HG03571 (cell line): ENCODE data around the gene LSM12.
A peak's percentile ranks its signal among the peaks of the same experiment; 100 is the strongest.
"Not testable (repeated sequence)": the region's sequence is repeated elsewhere in the genome, so short reads cannot be mapped to it uniquely, and the experiment has no call there.

ENCODE experiments used
- ATAC-seq: cut with Tn5 transposase; IDR thresholded peaks from one replicate; pipeline ENCODE4 v1.9.1; 2021; ENCODE audit not compliant: unreplicated experiment

Gene LSM12

DNA sequence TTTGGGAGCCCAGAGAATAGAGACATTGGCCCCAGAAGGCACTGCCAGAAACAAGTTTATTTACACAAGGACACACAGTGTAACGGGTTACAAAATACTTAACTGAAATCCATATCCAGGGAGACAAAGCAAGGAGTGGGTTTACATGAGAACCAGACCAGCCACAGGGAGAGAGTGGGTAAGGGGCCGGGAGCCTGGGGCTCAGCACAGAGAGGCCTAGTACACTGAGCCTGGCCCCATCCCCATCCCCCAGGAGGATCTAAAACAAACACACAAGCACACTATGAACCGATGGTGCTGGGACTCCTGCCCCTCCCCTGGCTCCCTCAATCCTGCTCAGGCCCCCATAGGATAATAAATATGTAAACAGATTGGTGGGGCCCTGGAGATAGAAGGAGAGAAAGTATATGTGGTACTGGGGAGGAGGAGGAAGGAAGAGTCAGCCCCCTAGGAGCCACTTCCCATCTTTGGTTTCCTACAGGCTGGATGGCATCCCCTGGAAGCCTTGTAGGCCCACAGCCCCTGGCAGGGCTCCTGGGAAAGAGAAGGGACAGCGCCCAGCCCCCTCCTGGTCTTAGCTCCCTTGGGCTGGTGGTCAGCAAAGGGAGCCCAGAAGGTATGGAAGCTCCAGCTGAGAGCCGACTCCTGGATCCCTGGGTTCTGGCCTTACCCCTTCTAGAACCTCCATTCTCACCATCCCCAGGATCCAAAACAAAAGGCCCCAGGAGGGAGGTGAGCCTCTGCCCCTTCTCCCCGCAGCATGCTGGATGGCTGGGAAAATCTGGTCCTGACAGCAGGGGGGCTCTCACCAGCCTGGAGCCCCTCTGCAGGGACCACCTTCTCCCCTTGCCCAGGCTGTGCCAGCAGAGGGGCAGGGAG is 10.5 kb upstream of the LSM12 start:
- no peak for ATAC-seq

DNA sequence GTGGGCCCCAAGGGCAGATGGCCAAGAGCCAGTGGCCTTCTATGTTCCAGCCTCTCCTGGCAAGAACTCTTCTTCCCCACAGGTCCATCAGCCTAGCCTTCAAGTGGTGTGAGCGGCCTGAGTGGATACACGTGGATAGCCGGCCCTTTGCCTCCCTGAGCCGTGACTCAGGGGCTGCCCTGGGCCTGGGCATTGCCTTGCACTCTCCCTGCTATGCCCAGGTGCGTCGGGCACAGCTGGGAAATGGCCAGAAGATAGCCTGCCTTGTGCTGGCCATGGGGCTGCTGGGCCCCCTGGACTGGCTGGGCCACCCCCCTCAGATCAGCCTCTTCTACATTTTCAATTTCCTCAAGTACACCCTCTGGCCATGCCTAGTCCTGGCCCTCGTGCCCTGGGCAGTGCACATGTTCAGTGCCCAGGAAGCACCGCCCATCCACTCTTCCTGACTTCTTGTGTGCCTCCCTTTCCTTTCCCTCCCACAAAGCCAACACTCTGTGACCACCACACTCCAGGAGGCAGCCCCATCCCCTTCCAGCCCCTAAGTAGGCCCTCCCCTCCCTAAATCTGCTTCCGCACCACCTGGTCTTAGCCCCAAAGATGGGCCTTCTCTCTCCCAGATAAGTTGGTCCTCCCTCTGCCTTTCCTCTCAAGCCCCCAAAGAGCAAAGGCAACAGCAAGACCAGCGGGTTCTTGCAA is 9.3 kb upstream of the LSM12 start:
- ATAC-seq: no peak

DNA sequence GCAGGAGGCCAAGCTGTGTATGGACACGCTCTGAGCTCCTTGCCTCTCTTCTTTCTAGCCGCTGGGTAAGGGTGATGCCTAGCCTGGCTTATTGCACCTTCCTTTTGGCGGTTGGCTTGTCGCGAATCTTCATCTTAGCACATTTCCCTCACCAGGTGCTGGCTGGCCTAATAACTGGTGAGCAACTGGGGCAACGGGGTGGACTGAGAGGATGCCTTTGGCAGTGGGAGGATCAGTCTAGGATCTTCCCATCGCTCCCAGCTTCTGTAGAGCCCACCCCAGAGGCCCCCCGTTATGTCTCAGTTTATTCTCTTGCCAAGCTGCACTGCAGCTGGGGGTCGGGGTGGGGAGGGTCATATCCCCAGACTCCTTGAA is 8.4 kb upstream of the LSM12 start:
- no peak for ATAC-seq

DNA sequence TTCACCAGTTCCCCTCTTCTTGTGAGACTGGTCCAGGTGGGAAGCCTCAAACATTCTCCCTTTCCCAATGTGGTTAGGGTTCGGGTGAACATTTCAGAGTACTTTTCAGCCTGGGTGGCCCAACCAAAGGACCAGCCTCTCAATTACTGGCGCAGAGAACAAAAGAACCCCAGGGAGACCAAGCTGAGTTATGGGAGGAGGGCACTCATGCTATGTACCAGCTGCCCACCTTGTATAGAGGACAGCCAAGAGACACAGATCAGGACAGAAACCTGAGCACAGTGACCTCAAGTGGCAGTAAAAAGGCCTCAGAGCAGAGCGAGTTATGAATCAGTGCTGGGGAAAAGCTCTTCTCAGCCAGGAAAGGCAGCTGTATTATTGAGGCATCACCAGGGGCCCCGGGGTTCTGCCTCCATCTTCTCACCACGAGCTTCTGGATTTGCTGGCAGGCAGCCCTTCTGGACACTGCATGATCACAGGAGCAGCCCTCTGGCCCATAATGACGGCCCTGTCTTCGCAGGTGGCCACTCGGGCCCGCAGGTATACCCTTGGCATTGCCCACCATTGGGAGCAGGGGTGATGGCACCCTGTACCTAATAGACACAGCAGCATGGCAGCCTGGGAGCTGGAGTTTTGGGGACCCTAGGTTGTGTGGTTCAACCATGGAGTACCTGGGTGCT is 7.9 kb upstream of the LSM12 start:
- no peak for ATAC-seq

DNA sequence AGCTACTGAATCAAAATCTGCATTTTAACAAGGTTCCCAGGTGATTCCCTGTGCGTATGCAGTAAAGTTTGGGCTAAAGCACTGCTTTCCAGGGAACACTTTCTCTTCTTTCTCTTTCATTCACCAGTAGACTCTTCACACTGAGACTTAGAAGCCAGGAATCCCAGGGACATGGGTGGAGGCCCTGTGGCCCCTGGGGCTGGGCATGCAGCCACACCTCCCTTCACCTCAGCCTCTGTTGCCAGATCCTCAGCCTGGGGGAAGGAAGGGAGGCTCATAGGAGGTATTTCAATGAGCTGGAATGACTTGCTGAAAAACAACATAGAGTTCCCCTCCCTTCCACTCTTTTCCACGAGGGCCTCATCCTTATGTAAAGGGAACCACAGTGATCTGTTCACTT is 5.3 kb upstream of the LSM12 start:
- ATAC-seq: no peak

DNA sequence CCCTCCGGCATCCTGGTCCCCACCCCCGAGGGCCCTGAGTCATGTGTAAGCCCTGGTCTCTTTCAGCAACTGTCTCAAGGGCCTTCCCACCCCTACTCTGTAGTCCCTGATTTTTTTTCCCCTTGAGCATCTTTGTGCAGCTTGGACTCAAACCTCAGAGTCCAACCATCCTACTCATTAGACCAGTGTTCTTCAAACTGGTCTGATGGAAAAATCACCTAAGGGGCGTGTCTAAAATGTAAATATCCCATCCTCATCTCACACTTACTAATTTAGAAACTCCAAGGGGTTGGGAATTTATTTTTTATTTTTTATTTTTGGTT is 4.7 kb upstream of the LSM12 start:
- ATAC-seq: no peak

DNA sequence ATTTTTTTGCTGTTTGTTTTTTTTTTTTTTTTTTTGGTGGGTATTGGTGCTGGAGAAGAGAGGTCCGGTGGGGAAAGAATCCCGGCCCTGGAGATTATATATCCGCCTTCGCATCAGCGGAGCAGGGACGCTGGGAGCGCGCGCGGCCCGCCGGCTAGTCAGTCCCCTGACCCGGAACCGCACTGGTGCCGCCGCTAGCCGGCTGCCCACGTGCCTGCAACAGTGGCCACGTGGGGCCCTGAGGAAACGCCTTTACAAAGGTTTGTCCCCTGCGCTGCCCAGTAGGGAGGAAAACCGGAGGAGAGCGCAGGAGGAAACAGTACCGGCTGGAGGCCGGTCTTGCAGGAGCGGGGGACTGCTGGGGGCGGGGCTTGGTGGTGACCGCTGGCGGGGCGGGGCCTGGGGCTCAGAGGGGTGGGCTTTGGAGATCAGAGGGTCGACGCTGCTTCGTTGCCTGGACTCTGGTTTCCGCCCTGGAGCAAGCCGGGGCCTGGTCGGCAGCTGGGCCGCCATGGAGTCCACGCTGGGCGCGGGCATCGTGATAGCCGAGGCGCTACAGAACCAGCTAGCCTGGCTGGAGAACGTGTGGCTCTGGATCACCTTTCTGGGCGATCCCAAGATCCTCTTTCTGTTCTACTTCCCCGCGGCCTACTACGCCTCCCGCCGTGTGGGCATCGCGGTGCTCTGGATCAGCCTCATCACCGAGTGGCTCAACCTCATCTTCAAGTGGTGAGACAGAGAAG is 4.2 kb upstream of the LSM12 start, which contains the start of gene G6PC3:
Gene G6PC3, plus strand, starts transcription at position 281 of the 743 bp plus-strand sequence. Its CDS starts 231 bp downstream, at position 512.
- ATAC-seq: peak; percentile 63

DNA sequence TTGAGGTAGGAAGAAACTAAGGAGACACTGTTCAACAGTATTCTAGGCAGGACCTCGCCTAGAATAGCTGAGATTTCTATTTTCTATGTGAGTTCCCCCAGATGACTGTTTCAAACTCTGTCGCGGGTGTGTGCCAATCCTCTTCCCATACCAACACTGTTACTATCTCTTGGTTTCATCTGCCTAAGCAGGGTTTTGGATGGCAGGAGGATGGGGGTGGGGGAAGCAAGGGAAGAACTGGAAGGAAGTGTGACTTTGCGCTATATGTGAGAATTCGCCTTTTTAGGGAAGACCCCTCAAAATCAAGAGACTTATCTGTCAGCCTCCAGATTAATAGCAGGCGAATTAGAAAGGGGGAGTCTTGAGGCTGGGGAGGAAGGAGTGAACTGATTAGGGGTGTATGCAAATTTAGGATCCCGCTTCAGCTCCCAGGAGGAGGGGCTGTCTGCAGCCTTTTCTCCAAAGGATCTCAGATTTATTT is 3.5 kb upstream of the LSM12 start:
- ATAC-seq: no peak

DNA sequence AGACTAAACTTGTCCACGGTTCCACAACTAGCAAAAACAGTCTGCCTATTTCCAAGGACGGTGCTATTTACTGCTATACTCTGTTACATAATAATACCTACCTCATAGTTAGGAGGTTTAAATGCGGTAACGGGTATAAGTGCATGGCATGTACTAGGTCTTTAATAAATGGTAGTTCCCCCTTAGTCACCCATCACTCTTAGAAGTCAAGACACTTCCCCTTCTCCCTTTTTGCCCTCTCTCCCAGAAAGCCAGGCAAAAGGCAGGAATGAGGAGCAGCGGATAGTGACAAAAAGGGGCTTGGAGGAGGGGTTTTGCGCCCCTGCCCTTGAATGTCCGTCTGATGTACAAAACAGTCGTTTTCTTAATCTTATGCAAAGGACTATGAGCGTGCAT is 1.1 kb upstream of the LSM12 start:
- no peak for ATAC-seq

DNA sequence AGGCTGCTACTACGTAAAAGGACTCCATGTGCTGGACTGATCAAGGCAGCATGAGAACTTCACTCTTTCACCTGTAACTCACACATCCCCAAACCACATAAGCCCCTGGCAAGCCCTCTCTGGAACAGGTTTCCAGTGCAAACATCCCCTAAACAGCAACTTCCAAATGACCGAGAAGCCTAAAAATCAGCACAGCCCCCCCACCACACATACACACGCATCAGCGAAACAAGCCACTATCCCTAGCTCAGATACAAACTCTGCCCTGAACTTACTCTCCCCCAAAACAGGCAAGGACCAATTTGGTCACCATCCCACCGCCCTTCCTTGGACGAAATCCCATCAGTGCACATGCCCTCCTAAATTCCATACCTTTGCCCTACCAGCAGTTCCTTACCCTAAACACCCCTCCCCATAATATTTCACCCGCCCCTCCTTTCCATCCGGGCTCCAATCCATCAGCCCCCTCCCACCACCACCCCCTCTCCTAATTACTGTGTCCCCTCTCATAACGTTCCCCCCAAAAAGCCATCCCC is 735 bp downstream of the LSM12 start:
- no peak for ATAC-seq

DNA sequence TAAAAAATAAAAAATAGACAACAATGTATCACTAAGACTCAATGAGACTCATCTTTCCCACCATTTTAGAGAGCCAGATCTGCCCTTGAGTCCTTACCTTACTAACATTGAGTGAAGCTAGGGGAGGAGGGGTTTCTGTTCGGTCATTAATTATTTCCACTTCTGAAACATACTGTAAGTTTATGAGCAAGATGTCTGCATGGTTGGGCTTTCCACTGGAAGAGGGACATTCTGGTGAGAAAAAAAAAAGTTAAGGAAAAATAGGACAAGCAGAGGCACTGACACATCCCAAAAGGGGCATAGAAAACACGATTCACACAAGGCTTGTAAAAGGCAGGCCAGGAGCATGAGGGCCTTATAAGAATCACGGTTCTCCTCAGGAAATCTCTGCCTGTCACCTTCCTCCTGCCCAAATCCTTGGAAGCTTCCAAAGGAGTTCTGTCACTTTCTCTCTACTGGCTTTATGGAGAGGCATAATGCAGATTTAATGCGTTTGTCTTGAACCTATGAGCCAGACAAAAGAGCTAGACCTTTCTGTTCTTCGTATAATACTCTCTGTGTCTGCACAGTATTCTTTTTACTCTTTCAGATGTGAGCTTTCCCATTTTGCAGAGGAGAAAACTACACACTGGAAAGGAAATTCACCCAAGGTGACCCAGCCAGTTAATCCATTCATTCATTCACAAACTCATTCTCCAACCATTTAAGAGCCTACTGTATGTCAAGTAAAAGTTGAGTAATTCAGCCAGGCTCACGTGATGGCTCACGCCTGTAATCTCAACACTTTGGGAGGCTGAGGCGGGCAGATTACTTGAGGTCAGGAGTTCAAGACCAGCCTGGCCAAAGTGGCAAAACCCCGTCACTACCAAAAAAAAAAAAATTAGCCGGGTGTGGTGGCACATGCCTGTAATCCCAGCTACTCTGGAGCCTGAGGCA is 2.5 kb downstream of the LSM12 start:
- no peak for ATAC-seq

DNA sequence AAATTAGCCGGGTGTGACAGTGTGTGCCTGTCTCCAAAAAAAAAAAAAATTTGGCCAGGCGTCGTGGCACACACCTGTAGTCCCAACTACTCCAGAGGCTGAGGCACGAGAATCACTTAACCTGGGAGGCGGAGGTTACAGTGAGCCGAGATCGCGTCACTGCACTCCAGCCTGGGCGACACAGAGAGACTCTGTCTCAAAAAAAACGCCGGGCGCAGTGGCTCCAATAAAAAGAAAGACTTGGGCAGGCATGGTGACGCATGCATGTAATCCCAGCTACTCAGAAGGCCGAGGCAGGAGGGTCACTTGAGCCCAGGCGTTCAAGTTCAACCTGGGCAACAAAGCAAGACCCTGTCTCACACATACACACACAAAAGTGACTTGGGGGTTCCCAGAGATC is 3.6 kb downstream of the LSM12 start:
- ATAC-seq: no peak

DNA sequence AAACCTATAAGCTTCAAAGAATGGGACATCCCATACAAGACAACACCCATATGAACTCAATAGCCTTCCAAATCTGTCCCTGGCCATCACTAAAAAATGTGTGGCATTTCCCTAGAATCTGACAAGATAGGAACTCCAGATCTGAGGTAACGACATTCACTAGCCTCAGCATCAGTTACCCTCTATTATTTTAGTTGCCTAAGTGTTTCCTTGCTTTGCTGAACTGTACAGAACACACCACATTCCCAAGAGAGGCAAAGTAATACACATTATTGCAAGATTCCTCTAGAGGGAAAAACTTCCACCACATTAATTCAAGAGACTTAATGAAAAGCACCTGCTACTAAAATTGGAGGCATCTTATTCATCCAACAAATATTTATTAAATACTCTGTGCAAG is 5.0 kb downstream of the LSM12 start:
- no peak for ATAC-seq

DNA sequence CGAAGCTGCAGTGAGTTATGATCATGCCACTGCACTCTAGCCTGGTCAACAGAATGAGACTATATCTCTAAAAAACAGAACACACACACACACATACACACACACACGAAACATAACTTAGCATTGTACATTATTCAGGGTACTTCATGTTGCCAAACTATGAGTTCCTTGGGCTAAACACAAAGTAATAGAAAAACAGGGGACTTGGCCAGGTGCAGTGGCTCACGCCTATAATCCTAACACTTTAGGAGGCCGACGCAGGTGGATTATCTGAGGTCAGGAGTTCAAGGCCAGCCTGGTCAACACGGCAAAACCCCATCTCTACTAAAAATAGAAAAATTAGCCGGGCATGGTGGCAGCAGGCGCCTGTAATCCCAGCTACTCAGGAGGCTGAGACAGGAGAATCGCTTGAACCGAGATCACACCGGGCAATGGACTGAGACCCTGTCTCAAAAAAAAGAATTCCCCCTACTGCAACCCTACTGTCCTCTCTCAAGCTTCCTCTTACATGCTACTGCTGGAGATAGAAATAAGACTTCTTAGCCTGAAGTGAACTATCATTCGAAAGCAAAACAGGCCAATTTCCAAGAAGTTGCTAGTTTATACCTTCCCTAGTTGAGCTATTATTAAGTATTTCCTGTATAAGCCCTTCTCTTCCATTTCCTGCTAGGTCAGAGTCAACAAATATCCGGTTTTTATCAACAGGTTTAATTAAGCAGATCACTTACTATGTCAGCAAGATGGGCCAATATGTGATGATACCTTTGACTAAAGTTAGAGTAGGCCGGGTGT is 7.2 kb downstream of the LSM12 start:
- ATAC-seq: no peak

DNA sequence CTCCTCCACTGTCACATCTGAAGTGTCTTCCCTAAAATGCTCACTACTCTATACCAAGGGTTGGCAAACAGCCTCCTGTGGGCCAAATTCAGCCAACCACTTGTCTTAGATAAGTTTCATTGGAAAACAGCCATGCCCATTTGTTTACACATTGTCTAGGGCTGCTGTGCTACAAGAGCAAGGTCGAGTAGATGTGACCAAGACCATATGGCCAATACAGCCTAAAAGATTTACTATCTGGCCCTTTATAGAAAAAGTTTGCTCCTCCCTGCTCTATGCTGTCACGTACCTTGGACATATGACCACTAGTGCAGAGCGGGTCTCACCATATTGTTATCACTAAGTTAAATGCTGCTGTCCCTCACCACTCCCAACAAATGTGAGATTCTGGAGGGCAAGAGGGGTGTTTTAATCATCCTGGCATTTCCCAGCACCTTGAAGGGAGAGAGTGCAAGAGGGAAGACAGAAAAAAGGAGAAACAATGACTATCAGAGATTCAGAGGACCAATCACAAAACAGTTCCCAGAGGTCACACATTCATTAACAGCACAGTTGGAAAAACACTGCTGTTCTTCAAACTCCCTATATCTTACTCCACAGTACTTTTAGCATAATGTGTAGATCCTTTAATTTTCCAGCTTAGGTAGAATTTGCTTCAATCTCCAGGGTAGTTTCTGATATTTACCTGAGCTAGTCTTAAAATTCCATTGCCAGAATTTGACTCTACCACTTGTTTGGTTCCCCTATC is 13.2 kb downstream of the LSM12 start:
- no peak for ATAC-seq

DNA sequence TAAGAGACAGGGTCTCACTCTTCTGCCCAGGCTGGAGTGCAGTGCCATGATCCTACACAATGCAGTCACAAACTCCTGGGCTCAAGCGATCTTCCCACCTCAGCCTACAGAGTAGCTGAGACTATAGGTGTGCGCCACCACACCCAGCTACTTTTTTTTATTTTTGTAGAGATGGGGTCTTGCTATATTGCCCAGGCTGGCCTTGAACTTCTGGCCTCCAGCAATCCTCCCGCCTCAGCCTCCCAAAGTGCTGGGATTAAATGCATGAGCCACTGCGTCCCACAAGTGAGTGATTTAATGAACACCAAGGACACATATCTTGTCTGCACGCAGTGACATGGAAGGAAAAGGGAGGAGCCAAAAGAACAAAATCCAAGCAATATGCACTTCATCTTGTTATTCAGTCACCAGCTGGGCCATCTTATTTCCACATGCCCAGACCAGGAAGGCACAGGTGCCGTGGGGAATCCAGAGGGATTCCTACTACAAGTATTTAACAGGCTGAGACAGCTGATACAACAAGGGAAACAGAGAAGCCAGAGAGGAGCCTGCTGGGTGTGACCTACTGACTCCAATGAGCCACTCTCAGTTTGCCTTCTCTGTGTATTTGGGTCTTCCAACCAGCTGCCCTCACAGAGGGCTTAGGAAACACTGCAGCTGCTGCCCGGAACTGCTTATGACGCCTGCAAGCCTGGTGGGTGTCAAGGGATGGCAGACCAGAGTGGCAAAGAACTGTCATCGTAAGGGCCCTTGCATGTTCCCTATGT is 17.0 kb downstream of the LSM12 start:
- no peak for ATAC-seq

DNA sequence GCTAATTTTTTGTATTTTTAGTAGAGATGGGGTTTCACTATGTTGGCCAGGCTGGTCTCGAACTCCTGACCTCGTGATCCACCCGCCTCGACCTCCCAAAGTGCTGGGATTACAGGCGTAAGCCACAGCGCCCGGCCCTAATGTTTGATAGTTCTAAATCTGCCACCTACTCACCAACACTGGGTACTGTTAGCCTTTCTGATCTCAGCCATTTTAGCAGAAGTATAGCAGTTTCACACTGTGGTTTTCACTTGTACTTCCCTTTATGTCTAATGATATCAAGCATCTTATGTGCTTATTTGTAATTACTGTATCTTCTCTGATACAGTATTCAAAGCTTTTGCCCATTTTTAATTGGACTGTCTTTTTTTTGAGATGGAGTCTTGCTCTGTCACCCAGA is 19.6 kb downstream of the LSM12 start:
- ATAC-seq: not testable (repeated sequence)

DNA sequence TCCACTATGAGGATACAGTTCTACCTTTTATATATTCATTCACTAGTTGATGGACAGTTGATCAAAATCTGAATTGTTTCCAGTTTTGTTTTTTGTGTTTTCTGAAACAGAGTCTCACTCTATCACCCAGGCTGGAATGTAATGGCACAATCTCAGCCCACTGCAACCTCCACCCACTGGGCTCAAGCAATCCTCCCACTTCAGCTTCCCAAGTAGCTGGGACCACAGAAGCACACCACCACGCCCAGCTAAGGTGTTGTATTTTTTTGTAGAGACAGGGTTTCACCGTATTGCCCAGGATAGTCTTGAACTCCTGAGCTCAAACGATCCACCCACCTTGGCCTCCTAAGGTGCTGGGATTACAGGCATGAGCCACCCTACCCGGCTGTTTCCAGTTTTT is 21.0 kb downstream of the LSM12 start:
- ATAC-seq: no peak
